ENCODE results near the gene SEMA4D.
A peak's percentile ranks its signal among the peaks of the same experiment; 100 is the strongest.

The SEMA4D gene

GRCh38 chr9:89470224-89470839, 27.6 kb downstream of the SEMA4D start:
- DNase-seq (ENCODE audit: low spot score), result no peak
- in situ Hi-C loops (cut with MboI; ENCODE audit: low sequenced_read_pairs, unreplicated experiment), result no loop called here
- TF ChIP-seq CTCF (IDR thresholded peaks at IDR 0.05; ENCODE audit: borderline replicate concordance, control extremely low read depth, extremely low read depth, insufficient read depth, missing control alignments), result no peak

- no peak for DNase-seq (ENCODE audit: low spot score)
- no peak for TF ChIP-seq CTCF (IDR thresholded peaks at IDR 0.05; ENCODE audit: borderline replicate concordance, control extremely low read depth, extremely low read depth, insufficient read depth, missing control alignments)
- in situ Hi-C loops (cut with MboI; ENCODE audit: low sequenced_read_pairs, unreplicated experiment), result no loop called here
These were observed 28.9 kb downstream of the SEMA4D start for GRCh38 chr9:89469003-89469402.

GRCh38 chr9:89468281-89468960, 29.5 kb downstream of the SEMA4D start:
- in situ Hi-C loops (cut with MboI; ENCODE audit: low sequenced_read_pairs, unreplicated experiment), result no loop called here
- no peak for TF ChIP-seq CTCF (IDR thresholded peaks at IDR 0.05; ENCODE audit: borderline replicate concordance, control extremely low read depth, extremely low read depth, insufficient read depth, missing control alignments)
- no peak for DNase-seq (ENCODE audit: low spot score)

- no peak for DNase-seq (ENCODE audit: low spot score)
- TF ChIP-seq CTCF (IDR thresholded peaks at IDR 0.05; ENCODE audit: borderline replicate concordance, control extremely low read depth, extremely low read depth, insufficient read depth, missing control alignments), result no peak
- in situ Hi-C loops (cut with MboI; ENCODE audit: low sequenced_read_pairs, unreplicated experiment), result no loop called here
These were observed 30.7 kb downstream of the SEMA4D start for GRCh38 chr9:89467278-89467625.

GRCh38 chr9:89466451-89467277, 31.2 kb downstream of the SEMA4D start:
- peak; percentile 69 for DNase-seq (ENCODE audit: low spot score)
- TF ChIP-seq CTCF (IDR thresholded peaks at IDR 0.05; ENCODE audit: borderline replicate concordance, control extremely low read depth, extremely low read depth, insufficient read depth, missing control alignments), result peak; percentile 3
- in situ Hi-C loops (cut with MboI; ENCODE audit: low sequenced_read_pairs, unreplicated experiment), result no loop called here

GRCh38 chr9:89465726-89466308, 32.1 kb downstream of the SEMA4D start:
- in situ Hi-C loops (cut with MboI; ENCODE audit: low sequenced_read_pairs, unreplicated experiment), result no loop called here
- no peak for TF ChIP-seq CTCF (IDR thresholded peaks at IDR 0.05; ENCODE audit: borderline replicate concordance, control extremely low read depth, extremely low read depth, insufficient read depth, missing control alignments)
- no peak for DNase-seq (ENCODE audit: low spot score)
